Renal cortex interstitium (tissue), 11 donors: ENCODE data around the gene DUSP18. TPM values are rescaled to one million over a fixed set of nuclear protein-coding genes. Genes with fewer than 3 reads are reported as not detected.
"Not testable (repeated sequence)": the region's sequence is repeated elsewhere in the genome, so short reads cannot be mapped to it uniquely, and the experiment has no call there.

Source experiments
- DNase-seq, 11 donors: peaks; one replicate each; pipeline ENCODE4 v3.0.0-alpha.2; 2013; ENCODE audit warnings: low read depth in 9 of 11, low spot score in 4 of 11; ENCODE audit errors: extremely low read depth in 1 of 11
- polyA plus RNA-seq, 3 donors: library from polyadenylated mRNA; unstranded; fragments of 120-200 nt; gene quantifications; one replicate each; pipeline ENCODE4 v1.2.1, GENCODE V29; 2013; ENCODE audit not compliant: insufficient read length in 3 of 3

DUSP18 gene
- polyA plus RNA-seq, 3 donors = 6.9 to 9.6 (median 7.8) TPM

DNA sequence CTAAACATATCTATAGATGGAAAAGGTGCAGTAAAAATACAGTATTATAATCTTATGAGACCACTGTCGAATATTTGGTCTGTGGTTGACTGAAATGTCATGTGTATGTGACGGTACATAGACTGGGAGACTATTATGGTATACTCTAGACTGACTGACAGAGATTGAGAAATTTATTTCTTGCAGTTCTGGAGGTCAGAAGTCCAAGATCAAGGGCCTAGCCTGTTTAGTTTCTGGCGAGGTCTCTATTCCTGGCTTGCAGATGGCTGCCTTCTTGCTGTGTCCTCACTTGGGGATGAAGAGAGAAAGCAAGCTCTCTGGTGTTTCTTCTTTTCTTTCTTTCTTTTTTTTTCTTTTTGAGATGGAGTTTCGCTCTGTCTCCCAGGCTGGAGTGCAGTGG is 19.7 kb upstream of the DUSP18 start:
- no peak for DNase-seq

DNA sequence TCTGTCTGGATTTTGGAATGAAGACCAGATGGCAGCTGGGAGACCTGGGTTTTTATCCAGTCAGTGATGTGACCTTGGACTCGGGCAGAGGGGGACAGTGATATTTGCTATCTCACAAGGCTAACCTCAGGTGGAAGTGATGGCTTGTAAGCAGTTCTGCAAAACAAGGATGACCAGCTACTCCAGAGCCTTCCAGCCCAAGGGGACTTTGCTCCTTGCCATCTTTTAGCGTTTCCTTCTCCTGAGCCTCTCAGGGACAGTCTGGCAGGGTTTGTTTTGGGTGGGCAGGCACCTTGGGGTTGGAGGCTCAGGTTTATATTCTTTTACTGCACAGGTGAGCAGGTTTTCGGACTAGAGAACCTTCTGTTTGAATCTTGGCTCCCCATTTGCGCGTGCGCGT is 17.5 kb upstream of the DUSP18 start:
- DNase-seq = no peak

DNA sequence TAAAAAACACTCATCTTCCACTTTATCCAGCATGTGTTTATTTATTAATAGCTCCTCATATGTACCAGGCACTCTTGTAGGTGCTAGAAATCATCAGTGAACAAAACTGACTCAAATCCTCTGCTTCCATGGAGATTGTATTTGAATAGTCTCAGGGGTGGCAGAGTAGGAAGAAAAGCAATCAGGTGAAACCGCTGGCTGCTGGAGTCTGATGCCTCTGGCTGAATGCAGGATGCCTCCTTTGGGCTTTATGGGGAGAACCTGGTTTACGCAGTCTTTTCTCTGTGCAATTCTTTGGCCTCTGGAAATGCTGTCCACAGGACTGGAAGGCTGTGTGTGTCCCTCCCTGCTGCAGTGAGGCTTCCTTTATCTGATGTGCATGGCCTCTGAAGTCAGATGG is 14.2 kb upstream of the DUSP18 start:
- DNase-seq = no peak

DNA sequence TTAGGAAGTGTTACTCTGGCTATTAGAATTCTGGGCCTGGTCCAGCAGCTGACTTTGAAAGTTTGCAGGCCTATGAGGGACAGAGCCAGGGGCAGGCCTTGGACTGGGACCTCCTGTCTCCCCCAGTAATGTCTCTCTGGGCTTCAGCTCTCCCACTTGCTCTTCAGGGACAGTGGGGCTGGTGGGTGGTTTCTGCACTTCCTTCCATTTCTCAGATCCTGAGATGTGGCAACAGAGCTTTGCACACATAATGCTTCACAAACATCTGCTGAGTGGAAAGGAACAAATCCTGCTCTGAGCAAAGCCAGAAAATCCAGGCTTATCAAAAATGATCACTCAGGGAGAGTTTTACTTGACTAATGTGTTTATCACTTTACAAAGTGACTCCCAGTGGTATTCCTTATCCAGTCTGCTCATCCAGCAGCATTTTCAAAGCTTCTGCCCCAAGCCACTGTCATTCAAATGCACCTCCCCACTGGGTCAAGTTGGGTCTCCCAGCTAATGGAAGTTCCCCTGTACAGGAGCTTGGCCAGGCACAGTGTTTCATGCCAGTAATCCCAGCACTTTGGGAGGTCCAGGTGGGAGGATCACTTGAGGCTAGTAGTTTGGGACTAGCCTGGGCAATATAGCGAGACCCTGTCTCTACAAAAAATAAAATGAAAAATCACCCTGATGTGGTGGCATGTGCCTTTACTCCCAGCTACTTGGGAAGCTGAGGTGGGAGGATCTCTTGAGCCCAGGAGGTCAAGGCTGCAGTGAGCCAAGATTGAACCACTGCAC is 13.5 kb upstream of the DUSP18 start:
- DNase-seq = no peak

DNA sequence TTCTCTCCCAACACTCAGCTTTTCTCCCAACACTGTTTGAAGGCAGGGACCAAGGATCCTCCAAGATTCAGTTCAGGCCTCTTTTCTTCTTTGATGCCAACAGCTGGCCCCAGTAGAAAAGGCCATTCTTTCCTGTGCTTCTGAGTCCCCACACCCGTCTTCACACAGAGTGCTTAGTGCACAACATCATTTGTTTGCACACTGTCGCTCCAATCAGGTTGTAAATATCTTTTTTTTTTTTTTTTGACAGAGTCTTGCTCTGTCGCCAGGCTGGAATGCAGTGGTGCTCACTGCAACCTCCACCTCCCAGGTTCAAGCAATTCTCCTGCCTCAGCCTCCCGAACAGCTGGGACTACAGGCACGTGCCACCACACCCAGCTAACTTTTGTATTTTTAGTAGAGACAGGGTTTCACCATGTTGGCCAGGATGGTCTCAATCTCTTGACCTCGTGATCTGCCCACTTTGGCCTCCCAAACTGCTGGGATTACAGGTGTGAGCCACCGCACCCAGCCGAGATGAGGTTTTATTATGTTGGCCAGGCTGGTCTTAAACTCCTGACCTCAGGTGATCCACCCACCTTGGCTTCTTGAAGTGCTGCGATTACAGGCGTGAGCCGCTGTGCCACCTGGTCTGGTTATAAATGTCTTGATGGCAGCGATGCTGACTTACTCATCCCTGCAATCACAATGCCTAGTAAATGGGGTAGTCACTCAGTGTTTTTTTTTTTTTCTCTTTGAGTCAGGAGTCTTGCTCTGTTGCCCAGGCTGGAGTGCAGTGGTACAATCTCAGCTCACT is 12.4 kb upstream of the DUSP18 start:
- not testable (repeated sequence) for DNase-seq

DNA sequence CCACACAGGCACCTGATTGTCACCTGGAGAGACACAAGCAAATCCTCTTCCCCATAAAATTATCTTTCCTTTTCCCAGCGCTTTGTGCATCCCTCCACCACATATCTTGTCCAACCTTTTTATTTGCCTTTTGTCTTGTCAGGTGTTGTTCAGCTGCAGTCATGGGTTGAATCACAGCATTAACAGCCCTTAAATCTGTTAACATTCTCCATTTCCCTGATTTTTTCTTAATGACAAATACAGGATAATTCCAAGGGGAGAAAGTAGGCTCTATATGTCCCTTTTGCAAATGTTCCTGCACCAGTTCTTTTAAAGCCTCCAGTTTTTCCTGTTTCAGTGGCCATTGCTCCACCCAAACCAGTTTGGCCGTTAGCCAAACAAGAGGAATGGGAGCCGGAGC is 8.9 kb upstream of the DUSP18 start:
- DNase-seq = not testable (repeated sequence)

DNA sequence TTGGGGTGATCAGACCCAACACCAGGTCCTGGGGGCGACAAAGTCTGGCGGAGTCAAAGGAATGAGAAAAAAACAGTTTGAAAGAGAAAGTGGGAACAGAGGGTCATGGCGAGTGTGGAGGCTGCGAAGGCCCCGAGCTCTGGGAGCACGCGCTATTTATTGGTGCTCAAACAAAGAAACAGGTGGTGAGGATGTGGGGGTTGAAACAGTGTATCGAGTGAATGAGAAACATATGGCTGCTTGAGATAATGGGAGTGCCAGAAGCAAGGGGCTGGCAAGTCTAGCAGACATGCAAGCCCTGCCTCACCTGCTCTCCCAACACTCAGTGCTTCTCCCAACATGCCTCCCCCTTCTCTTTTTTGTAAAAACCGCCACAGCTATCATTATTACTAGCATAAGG is 7.8 kb upstream of the DUSP18 start:
- DNase-seq = no peak

DNA sequence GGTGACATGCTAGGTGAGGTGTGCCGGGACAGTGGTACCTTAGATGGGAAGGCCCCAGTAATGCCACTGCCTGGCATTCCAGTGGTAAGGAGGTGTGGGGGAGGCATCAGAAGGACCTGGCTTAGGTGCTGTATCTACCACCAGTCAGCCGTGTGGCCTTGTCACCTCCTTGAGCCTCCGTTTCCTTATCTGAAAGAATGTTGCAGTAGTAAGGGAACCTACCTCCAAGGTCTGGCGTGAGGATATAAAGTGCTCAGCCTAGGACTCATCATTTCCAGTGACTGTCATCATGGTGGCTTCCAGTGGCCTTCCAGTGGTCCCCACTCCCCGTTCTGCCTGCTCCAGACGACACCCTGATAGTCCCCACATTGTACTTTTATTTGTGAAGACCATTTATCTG is 6.8 kb upstream of the DUSP18 start:
- DNase-seq = no peak

DNA sequence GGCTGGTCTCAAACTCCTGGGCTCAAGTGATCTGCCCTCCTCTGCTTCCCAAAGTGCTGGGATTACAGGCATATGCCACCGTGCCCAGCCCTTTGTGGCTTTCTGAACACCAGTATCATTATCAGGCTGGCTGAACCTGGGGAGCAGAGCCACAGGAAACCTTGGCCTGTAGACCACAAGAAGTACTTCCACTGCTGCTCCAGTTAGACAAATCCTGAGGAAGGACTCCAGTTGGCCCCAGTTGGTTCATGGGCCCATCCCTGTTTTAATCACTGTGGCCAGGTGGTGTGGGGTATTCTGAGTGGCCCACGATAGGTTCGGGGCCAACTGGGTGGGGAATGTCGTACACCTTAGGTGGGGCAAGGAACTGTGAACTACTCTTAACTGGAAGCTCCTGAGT is 5.5 kb upstream of the DUSP18 start:
- no peak for DNase-seq

DNA sequence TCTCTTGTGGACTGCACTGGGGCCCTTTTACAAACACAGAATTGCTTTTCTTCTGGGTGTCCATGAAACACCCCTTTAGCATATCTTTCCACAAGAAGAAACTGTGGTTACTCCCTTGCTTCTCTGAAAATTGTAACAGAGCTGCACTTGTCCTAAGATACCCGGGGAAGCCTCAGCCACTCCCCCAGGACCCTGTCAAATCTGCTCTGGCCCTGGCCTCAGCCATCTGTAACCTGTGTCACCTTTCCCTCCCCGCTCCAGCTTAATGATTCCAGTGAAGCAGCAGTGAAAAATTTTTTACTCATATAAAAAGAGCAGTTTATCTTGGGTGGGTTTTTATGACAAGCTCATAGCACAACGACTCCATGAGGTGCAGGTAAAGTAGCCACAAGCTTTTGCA is 3.4 kb upstream of the DUSP18 start:
- no peak for DNase-seq

DNA sequence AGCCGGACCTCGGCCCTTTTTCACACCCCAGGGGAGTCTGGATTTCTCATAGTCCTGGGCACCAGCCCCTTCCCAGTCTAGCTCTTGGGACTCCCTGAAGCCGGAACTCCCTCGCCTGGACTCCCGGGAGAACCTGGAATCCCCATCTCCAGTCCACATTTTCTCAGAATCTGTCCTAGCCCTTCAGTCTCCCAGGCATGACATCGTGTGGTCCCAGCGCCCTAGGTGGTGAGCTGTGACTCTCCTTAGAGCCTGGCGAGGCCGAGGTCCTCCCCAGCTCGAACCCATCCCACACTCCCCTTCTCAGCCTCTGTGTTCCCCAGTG is 673 bp upstream of the DUSP18 start:
- no peak for DNase-seq

DNA sequence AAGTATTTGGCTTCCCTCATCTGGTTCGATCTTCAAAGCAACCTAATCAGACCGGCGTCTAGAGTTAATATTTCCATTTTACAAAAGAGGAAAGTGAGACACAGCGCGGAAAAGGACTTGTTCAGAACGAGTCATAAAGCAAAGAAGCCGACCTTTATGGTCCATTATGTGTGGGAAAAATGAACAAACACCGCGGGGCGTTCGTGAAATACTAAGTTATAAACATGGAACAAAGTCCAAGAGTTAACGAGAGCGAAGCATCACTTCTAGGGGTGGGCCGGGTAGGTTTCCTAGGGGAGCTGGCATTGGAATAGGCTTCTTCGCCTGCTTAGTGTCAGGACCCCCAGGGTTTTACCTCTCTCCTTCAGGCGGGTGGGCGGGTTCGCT is 575 bp downstream of the DUSP18 start:
- DNase-seq = peak in 1 of 11 donors; percentile 11

DNA sequence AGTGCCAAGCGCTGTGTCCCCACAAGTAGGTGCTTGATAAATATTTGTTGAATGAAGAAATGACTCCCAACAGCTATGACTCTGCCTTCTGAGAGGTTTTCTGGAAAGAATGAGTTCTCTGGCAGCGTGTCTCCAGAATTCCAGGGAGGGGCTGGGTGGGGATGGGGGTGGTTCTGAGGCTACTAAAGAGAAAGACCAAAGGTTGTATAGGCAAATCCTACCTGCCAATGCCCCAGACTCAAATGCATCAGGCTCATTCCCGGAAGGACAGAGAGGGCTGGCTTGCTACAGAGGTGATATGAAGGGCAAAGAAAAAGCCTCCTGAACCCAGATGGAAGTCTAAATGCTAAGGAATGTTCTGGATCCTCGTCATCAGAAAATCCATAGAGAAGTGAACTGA is 1.9 kb downstream of the DUSP18 start:
- DNase-seq = no peak

DNA sequence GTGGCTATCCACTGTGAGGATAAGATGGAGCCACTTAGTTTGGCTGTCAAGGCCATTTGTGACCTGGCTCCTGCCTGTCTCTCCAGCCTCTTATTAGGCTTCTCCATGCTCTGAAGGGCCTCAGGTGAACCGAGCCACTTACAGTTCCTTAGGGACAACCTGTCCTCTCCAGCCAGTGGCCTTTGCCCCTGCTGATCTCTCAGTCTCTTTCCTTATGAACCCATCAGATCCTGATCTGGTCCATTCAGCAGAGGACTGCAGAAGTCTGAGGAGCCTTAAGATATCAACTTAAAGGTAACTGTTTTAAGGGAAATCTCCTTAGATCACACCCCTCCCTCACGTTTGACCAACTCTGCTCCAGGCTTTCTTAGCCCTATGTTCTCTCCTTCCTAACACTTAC is 2.4 kb downstream of the DUSP18 start:
- DNase-seq = no peak

DNA sequence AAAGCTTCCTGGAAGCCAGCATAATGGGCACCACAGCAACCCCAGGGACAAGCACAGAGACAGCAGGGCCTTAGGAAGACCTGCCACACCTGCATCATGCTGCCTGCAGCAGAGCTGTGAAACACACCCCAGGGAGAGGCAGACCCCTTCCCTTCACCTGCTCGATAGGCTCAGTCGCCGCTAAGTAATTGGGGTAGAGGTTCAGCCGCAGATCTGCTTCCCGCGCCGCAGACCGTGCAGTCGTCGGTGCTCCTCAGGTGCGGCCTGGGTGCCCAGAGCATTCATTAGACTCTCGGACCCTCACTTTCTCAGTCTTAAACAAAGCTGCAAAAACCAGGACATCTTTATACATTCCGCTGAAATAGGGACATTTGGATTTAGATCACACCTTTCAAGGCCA is 2.9 kb downstream of the DUSP18 start:
- DNase-seq = no peak

DNA sequence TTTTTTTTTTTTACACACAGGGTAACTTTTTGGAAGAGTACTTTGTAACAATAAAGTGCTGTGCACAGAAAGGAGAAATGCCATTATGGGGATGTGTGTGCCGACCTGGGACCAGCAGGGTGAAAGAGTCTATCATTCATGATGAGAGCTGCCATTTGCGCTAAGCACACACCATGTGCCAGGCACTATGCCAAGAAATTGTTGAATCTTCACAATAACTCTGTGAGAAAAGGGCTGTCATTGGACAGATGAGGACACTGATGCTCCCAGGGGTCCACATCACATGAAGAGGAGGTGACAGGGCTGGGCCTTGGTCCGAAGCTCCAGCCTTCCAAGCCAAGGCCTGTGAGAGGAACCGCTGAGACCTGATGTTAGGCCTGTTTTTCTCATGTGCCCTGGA is 5.6 kb downstream of the DUSP18 start:
- no peak for DNase-seq

DNA sequence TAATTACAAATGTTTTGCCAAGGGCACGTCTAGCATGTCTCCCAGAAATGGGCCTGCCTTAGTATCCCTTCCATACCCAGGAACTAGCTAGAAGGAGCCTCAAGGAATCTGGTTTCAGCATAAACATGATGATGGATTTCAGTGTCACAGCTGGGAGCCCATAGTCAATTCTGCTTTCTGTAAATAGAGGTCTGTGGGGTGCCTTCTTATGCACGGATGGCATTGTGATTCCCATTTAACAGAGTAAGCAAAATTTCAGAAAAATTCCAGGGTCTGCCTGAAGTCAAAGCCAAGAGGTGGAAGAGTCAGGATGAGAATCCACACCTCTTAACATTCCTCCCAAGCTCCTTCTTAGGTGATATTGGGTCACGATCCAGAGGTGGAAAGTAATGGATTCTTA is 12.1 kb downstream of the DUSP18 start:
- no peak for DNase-seq

DNA sequence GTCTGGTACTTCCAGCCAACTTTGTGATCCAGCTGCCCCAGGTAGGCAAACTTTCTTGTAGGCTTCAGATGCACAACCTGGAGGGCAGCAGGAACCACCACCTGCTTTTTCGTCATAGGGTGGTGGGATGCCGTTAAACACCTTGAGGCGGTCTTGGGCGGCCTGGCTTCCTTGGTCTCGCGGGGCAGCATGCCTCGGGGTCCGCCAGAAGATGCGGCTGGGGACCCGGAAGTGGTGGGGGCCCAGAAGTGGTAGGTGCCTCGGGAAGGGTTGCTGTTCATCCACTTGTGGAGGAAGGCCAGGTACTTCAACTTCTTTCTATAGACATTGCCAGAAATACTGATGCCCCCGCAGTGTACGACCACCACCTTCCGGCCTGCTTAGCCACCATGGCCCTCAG is 13.3 kb downstream of the DUSP18 start:
- no peak for DNase-seq

DNA sequence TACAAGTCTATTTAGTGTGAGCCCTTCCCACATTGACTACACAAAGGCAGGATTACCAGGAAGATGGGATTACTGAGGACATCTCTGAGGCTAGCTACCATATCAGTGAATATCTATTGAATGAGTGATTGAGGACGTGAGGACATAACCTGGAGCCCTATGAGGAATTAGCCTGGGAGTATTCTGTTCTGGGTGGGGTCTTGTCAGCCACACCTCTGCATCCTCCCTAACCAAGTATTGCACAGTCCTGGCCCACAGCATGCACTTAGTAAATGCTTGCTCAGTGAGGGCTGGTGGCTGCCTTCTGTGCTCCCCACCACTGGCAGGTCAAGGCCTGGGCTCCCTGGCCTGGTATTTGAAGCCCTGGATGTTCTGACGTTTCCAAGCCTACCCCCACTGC is 14.8 kb downstream of the DUSP18 start:
- DNase-seq = no peak

DNA sequence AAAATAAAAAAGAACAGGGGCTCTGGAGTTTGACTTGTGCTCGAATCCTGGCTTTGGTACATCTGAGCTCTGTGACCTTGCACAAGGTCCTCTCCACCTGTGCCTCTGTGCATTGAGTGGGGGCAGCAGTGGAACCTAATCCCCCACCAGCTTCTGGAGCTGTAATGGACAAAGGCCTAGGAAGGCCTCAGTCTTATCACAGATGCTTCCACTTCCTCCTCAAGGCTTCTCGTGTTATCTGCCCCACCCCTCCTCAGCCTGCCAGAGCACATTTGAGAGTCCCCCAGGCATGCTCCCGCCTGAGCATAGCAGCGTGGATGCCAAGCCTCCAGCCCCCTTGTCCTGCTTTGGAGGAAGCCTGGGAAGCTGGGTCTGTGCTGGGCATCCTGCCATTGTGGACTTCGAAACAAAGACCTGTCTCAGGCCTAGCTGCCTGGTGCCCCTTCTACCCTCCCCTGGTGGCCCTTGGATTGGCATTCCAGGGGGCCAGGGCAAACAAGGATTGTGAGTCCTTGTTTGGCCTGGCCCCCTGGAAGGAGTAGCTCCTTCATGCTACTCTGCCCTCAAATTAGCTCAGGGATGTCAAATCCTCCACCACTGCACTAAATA is 17.1 kb downstream of the DUSP18 start:
- no peak for DNase-seq
